H9 (cell line): Measurements from ENCODE around the gene TMEM63B. TPM values are rescaled to one million over a fixed set of nuclear protein-coding genes. Genes with fewer than 3 reads are reported as not detected.
A peak's percentile ranks its signal among the peaks of the same experiment; 100 is the strongest.
"Not testable (repeated sequence)": the region's sequence is repeated elsewhere in the genome, so short reads cannot be mapped to it uniquely, and the experiment has no call there.

Experiments
- DNase-seq: peaks from one replicate; pipeline ENCODE4 v3.0.0-alpha.2; 2017
- H2AFZ ChIP-seq: one replicate; pipeline ENCODE4 v1.6.1; 2013; ENCODE audit warnings: mild to moderate bottlenecking, low read length, control low read depth, moderate library complexity
- H2AK5ac ChIP-seq: 2 replicates; pipeline ENCODE4 v1.6.1; 2013; ENCODE audit warnings: low read length, control low read depth, mixed read lengths; ENCODE audit not compliant: insufficient read length
- H2BK120ac ChIP-seq: one replicate; pipeline ENCODE4 v1.6.1; 2013; ENCODE audit warnings: low read depth, mild to moderate bottlenecking, low read length, control low read depth, inconsistent platforms; ENCODE audit not compliant: poor library complexity, severe bottlenecking
- H2BK12ac ChIP-seq: 2 replicates; pipeline ENCODE4 v1.6.1; 2013; ENCODE audit warnings: low read length, control low read depth, mixed read lengths, low read depth; ENCODE audit not compliant: insufficient read length
- H2BK15ac ChIP-seq: 2 replicates; pipeline ENCODE4 v1.6.1; 2013; ENCODE audit warnings: low read depth, low read length, control low read depth
- H2BK20ac ChIP-seq: one replicate; pipeline ENCODE4 v1.6.1; 2013; ENCODE audit warnings: low read depth, mild to moderate bottlenecking, low read length, control low read depth, inconsistent platforms; ENCODE audit not compliant: poor library complexity, severe bottlenecking
- H2BK5ac ChIP-seq: 2 replicates; pipeline ENCODE4 v1.6.1; 2013; ENCODE audit warnings: low read length, control low read depth, mixed read lengths; ENCODE audit not compliant: insufficient read length
- H3K14ac ChIP-seq: 2 replicates; pipeline ENCODE4 v1.6.1; 2013; ENCODE audit warnings: low read length, control low read depth; ENCODE audit not compliant: insufficient read depth
- H3K18ac ChIP-seq: 2 replicates; pipeline ENCODE4 v1.6.1; 2013; ENCODE audit warnings: low read depth, mild to moderate bottlenecking, mixed read lengths, low read length, control low read depth; ENCODE audit not compliant: insufficient read length
- H3K23ac ChIP-seq: 2 replicates; pipeline ENCODE4 v1.6.1; 2013; ENCODE audit warnings: low read length, control low read depth, mixed read lengths, low read depth; ENCODE audit not compliant: insufficient read length
- H3K23me2 ChIP-seq: 2 replicates; pipeline ENCODE4 v1.6.1; 2013; ENCODE audit warnings: low read depth, mild to moderate bottlenecking, mixed read lengths, low read length, control low read depth; ENCODE audit not compliant: insufficient read length, poor library complexity, severe bottlenecking
- H3K27ac ChIP-seq: 2 replicates; pipeline ENCODE4 v1.5.1; 2013; ENCODE audit warnings: low read length, control low read depth, mixed read lengths, low read depth; ENCODE audit not compliant: insufficient read length
- H3K27me3 ChIP-seq: 2 replicates; pipeline ENCODE4 v1.6.1; 2013; ENCODE audit warnings: low read length, control low read depth, inconsistent platforms; ENCODE audit not compliant: insufficient read depth
- H3K4ac ChIP-seq: 2 replicates; pipeline ENCODE4 v1.6.1; 2013; ENCODE audit warnings: low read depth, mild to moderate bottlenecking, control low read depth, inconsistent platforms, low read length, moderate library complexity
- H3K4me1 ChIP-seq: 2 replicates; pipeline ENCODE4 v1.6.1; 2013; ENCODE audit warnings: low read length, control low read depth, inconsistent platforms; ENCODE audit not compliant: insufficient read depth
- H3K4me2 ChIP-seq: 2 replicates; pipeline ENCODE4 v1.6.1; 2013; ENCODE audit warnings: low read length, control low read depth, mixed read lengths; ENCODE audit not compliant: insufficient read length, insufficient read depth
- H3K56ac ChIP-seq: 2 replicates; pipeline ENCODE4 v1.6.1; 2013; ENCODE audit warnings: low read depth, mild to moderate bottlenecking, mixed read lengths, low read length, control low read depth; ENCODE audit not compliant: insufficient read length
- H3K79me1 ChIP-seq: 2 replicates; pipeline ENCODE4 v1.6.1; 2013; ENCODE audit warnings: low read depth, mild to moderate bottlenecking, moderate library complexity, low read length, control low read depth, inconsistent platforms; ENCODE audit not compliant: insufficient read depth, poor library complexity, severe bottlenecking
- H3K79me2 ChIP-seq: 2 replicates; pipeline ENCODE4 v1.6.1; 2013; ENCODE audit warnings: low read length, control low read depth, inconsistent platforms; ENCODE audit not compliant: insufficient read depth
- H3K9ac ChIP-seq: 2 replicates; pipeline ENCODE4 v1.6.1; 2013; ENCODE audit warnings: low read length, control low read depth, mixed read lengths; ENCODE audit not compliant: insufficient read length; ENCODE audit errors: extremely low read depth
- H3K9me3 ChIP-seq: one replicate; pipeline ENCODE4 v1.6.1; 2013; ENCODE audit warnings: low read depth, low read length, inconsistent platforms; ENCODE audit not compliant: control insufficient read depth
- H3T11ph ChIP-seq: one replicate; pipeline ENCODE4 v1.6.1; 2013; ENCODE audit warnings: mild to moderate bottlenecking, low read length, control low read depth, inconsistent platforms
- H4K20me1 ChIP-seq: one replicate; pipeline ENCODE4 v1.6.1; 2013; ENCODE audit not compliant: control insufficient read depth, insufficient read length, insufficient read depth
- H4K5ac ChIP-seq: 2 replicates; pipeline ENCODE4 v1.6.1; 2013; ENCODE audit warnings: low read depth, mild to moderate bottlenecking, mixed read lengths, low read length, control low read depth; ENCODE audit not compliant: insufficient read length
- H4K8ac ChIP-seq: replicated peaks from 2 replicates; pipeline ENCODE4 v1.6.1; 2013; ENCODE audit warnings: low read length, control low read depth, mixed read lengths, low read depth; ENCODE audit not compliant: insufficient read length
- H4K91ac ChIP-seq: 2 replicates; pipeline ENCODE4 v1.6.1; 2013; ENCODE audit warnings: low read depth, mild to moderate bottlenecking, moderate library complexity, mixed read lengths, low read length, control low read depth; ENCODE audit not compliant: insufficient read length
- H3K27ac Mint-ChIP-seq, 3 experiments: 2 replicates in 2 of 3; 3 replicates in 1 of 3; pipeline ENCODE4 v1.8.0; 2020 to 2021; ENCODE audit warnings: mixed read lengths in 3 of 3, mild to moderate bottlenecking in 1 of 3, moderate library complexity in 1 of 3
- H3K27me3 Mint-ChIP-seq: 2 replicates; pipeline ENCODE4 v1.8.0; 2021; ENCODE audit warnings: low read depth, mild to moderate bottlenecking, moderate library complexity, mixed read lengths
- H3K36me3 Mint-ChIP-seq, 3 experiments: 2 replicates in 2 of 3; 3 replicates in 1 of 3; pipeline ENCODE4 v1.8.0; 2020 to 2021; ENCODE audit warnings: low read depth in 3 of 3, mixed read lengths in 3 of 3; ENCODE audit not compliant: insufficient read depth in 1 of 3
- H3K4me1 Mint-ChIP-seq, 2 experiments: 2 replicates each; pipeline ENCODE4 v1.8.0; 2020; ENCODE audit warnings: mixed read lengths in 2 of 2
- H3K4me3 Mint-ChIP-seq, 2 experiments: 2 replicates in 1 of 2; 3 replicates in 1 of 2; pipeline ENCODE4 v1.8.0; 2020 to 2021; ENCODE audit warnings: mild to moderate bottlenecking in 2 of 2, mixed read lengths in 2 of 2, moderate library complexity in 1 of 2
- H3K9me3 Mint-ChIP-seq, 2 experiments: 2 replicates in 1 of 2; 3 replicates in 1 of 2; pipeline ENCODE4 v1.8.0; 2020; ENCODE audit warnings: mild to moderate bottlenecking in 2 of 2, mixed read lengths in 2 of 2, moderate library complexity in 1 of 2
- WGBS: extraction: QIAGEN DNeasy Blood & Tissue Kit; methylation state at CpG from one replicate; pipeline ENCODE4 v1.1.7; 2013; ENCODE audit warnings: missing lambda C conversion rate, low lambda C conversion rate, mixed read lengths; ENCODE audit not compliant: insufficient read length; ENCODE audit errors: extremely low coverage; 5-methylcytosine and 5-hydroxymethylcytosine counted together
- total RNA-seq: library from RNA; stranded (reverse); gene quantifications from 2 replicates; pipeline ENCODE4 v1.2.1, GENCODE V29; 2021
- TF ChIP-seq, protein P1 (sequence below): fragments of 200-600 bp; sonication (generic); conservative IDR thresholded peaks from 3 replicates; pipeline ENCODE4 v1.8.0; 2021; ENCODE audit warnings: antibody characterized with exemption, mild to moderate bottlenecking

Gene TMEM63B
- total RNA-seq, 1 experiment from 2014 or later: 56.3 TPM

DNA sequence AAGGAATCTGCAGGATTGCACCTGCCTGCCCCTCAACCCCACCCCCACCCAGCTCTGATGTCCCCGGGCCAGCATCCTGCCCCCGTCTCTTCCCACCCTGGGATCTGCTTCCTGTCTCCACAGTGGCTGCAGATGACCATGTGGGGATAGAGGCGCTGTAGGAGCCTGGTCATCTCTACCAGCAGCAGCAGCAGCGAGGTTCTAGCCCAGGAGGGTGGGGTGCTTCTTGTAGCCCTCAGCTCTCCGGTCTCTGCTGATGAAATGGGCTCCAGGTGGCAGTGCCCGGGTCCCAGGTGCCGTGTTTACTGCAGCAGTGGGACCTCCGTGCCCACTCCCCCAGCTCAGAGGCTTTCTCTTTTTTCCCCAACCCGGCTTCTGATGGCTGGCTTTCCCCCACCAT, 56.4 kb downstream of the TMEM63B start:
- TF ChIP-seq, protein P1, sequence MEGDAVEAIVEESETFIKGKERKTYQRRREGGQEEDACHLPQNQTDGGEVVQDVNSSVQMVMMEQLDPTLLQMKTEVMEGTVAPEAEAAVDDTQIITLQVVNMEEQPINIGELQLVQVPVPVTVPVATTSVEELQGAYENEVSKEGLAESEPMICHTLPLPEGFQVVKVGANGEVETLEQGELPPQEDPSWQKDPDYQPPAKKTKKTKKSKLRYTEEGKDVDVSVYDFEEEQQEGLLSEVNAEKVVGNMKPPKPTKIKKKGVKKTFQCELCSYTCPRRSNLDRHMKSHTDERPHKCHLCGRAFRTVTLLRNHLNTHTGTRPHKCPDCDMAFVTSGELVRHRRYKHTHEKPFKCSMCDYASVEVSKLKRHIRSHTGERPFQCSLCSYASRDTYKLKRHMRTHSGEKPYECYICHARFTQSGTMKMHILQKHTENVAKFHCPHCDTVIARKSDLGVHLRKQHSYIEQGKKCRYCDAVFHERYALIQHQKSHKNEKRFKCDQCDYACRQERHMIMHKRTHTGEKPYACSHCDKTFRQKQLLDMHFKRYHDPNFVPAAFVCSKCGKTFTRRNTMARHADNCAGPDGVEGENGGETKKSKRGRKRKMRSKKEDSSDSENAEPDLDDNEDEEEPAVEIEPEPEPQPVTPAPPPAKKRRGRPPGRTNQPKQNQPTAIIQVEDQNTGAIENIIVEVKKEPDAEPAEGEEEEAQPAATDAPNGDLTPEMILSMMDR: no peak
- Histone ChIP-seq H3K4ac (no peak overlapping the region), H2BK12ac (no peak overlapping the region), H3K79me1 (no peaks in the 10 kb centered on the region), H4K91ac (no peak overlapping the region), H3K9me3 (no peaks in the 10 kb centered on the region), H3K56ac (no peak overlapping the region), H3K27ac (no peak overlapping the region), H3K18ac (no peak overlapping the region), H4K8ac (no peak overlapping the region), H3K14ac (no peak overlapping the region; the same call in 1 of the 2 replicates), H3K4me1 (peaks cover 8% of the 10 kb centered on the region; the same call in 1 of the 2 replicates), H2AK5ac (no peak overlapping the region), H3K79me2 (no peaks in the 10 kb centered on the region), H3K23ac (no peak overlapping the region), H2BK20ac (no peak overlapping the region), H3K23me2 (no peaks in the 10 kb centered on the region), H2BK15ac (no peak overlapping the region), H2BK5ac (no peak overlapping the region), H2BK120ac (no peak overlapping the region), H2AFZ (no peak overlapping the region), H4K5ac (no peak overlapping the region), H3K4me2 (no peak overlapping the region), H3K9ac (no peak overlapping the region), H3K27me3 (no peaks in the 10 kb centered on the region), H3T11ph (no peak overlapping the region), H4K20me1 (no peaks in the 10 kb centered on the region)
- Mint-ChIP-seq H3K4me1 (peaks cover 19 to 27% of the 10 kb centered on the region in 2 experiments), H3K9me3 (no peaks in the 10 kb centered on the region), H3K36me3 (no peaks in the 10 kb centered on the region), H3K4me3 (no peak overlapping the region), H3K27me3 (peaks cover 4% of the 10 kb centered on the region), H3K27ac (no peak overlapping the region)
- no peak for DNase-seq
- WGBS: no CpG with 5 or more reads among the region's 9 CpGs

DNA sequence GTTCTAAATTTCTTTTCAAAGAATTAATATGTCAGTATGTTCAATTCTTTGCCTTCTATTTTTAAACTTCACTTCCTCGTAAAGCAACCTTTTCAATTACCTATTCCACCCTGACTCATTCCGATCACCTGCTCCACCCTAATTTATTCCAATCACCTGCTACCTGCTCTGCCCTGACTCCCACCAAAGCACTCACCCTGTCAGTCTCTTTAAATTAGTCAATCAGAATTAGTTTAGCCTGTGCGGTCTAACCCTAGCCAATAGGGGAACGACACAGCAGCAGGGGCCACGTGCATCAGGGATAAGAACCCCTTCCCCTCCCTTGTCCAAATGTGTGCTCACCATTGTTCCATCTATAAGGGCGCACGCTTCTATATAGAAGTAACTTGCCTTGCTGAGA, 58.0 kb downstream of the TMEM63B start:
- not testable (repeated sequence) for H3T11ph ChIP-seq, H3K56ac ChIP-seq, H3K27me3 ChIP-seq, DNase-seq, H3K23ac ChIP-seq, H2BK120ac ChIP-seq, H4K20me1 ChIP-seq, H3K27ac Mint-ChIP-seq, H3K27me3 Mint-ChIP-seq, H2BK5ac ChIP-seq, H3K4ac ChIP-seq, H2BK20ac ChIP-seq, H3K9me3 ChIP-seq, H3K9me3 Mint-ChIP-seq, H3K14ac ChIP-seq, H3K36me3 Mint-ChIP-seq, H3K23me2 ChIP-seq, H2AFZ ChIP-seq, H4K5ac ChIP-seq, H3K4me1 ChIP-seq, H2BK15ac ChIP-seq, H4K8ac ChIP-seq, H3K79me1 ChIP-seq, H3K18ac ChIP-seq, H3K4me2 ChIP-seq, H4K91ac ChIP-seq, H2BK12ac ChIP-seq, H3K27ac ChIP-seq, H3K9ac ChIP-seq, H3K79me2 ChIP-seq, H2AK5ac ChIP-seq
- no CpG with 5 or more reads among the region's 7 CpGs for WGBS
- peaks cover 19 to 27% of the 10 kb centered on the region in 2 experiments for H3K4me1 Mint-ChIP-seq
- H3K4me3 Mint-ChIP-seq: peak overlapping the region in 1 of 2 experiments; percentile 13; a peak in 1 of 5 replicates
